ENCODE data around the gene YIF1B.

Gene YIF1B

GRCh38 chr19:38319421-38320258, 3.9 kb upstream of the YIF1B start, which contains the start of gene KCNK6:
Gene KCNK6 (plus strand): TSS chr19:38319845. CDS start chr19:38319951, 106 bp downstream.
- DNase-seq (ENCODE audit: low read depth): peak; percentile 23
- TF ChIP-seq, protein P1, sequence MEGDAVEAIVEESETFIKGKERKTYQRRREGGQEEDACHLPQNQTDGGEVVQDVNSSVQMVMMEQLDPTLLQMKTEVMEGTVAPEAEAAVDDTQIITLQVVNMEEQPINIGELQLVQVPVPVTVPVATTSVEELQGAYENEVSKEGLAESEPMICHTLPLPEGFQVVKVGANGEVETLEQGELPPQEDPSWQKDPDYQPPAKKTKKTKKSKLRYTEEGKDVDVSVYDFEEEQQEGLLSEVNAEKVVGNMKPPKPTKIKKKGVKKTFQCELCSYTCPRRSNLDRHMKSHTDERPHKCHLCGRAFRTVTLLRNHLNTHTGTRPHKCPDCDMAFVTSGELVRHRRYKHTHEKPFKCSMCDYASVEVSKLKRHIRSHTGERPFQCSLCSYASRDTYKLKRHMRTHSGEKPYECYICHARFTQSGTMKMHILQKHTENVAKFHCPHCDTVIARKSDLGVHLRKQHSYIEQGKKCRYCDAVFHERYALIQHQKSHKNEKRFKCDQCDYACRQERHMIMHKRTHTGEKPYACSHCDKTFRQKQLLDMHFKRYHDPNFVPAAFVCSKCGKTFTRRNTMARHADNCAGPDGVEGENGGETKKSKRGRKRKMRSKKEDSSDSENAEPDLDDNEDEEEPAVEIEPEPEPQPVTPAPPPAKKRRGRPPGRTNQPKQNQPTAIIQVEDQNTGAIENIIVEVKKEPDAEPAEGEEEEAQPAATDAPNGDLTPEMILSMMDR (IDR thresholded peaks at IDR 0.05; ENCODE audit: low read length, missing control alignments): no peak
- H3K4me3 ChIP-seq (replicated peaks; ENCODE audit: low read depth, low read length): peak within 1 kb of the TSS; percentile 61

DNA sequence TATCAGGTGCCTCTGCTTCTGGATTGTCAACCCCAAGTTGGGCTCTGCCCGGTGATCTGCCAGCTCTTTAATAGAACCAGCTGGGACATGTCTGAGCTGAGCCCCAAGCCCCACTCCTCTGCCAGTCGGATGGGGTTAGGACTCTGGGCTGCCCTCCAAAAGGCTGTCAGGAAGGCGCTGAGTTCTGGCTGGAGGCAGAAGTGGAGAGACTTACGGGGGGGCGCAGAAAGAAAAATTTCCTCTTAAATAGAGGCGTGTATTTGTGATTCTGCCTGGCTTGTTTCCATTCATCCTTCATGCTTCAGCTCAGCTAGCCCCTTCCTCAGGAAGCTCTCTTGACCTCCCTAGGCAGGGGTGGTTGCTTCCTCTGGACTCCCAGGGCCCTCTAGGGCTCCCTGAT, 2.9 kb upstream of the YIF1B start:
- TF ChIP-seq, protein P1 (IDR thresholded peaks at IDR 0.05; ENCODE audit: low read length, missing control alignments): no peak
- DNase-seq (ENCODE audit: low read depth): peak; percentile 29
- H3K4me3 ChIP-seq (replicated peaks; ENCODE audit: low read depth, low read length): no peak overlapping the region

DNA sequence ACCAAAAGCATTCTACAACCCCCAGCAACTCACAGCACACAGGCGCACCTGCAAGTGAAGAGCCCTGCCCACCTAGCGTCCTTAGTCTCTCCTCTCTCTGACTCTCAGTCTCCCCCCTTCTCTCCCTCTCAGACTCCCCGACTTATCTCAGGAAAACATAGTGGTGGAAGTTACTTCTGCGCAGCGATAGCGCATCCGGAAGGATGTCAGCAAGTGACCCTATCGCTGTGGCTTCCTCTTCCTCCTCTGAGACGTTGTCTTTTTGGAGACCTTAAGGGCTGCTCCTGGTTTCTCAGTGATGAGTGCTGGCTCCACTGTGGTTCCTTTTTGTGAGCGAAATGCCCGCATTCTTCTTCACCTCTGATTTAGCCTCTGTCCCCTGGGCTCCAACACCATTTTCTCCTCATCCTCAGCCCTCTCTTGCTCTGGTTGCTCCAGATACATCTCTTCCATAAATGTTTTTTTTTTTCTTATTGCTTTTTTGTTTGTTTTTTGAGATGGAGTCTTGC, 1.4 kb upstream of the YIF1B start:
- TF ChIP-seq, protein P1 (IDR thresholded peaks at IDR 0.05; ENCODE audit: low read length, missing control alignments): no peak
- H3K4me3 ChIP-seq (replicated peaks; ENCODE audit: low read depth, low read length): no peak overlapping the region
- DNase-seq (ENCODE audit: low read depth): no peak

DNA sequence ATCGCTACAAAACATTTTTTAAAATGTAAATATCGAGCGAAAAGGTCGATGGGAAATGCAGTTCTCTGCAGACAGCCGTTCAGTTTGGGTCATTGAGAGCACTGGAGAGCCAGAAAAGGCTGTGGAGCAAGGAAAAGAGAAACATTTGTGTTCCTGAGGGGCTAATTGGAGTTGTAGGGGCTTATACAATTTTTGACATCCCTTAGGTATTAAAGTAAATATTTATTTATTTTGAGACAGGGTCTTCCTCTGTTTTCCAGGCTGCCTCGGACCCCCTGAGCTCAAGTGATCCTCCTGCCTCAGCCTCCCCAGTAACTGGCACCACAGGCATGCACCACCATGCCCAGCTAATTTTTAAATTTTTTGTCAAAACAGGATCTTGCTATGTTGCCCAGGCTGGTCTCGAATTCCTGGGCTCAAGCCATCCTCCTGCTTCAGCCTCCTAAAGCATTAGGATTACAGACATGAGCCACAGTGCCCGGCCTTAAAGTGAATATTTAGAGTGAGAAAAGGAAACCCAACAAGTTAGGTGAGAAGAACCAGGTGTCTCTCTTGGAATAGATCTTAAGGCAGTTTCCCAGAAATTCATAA, 825 bp upstream of the YIF1B start:
- TF ChIP-seq, protein P1 (IDR thresholded peaks at IDR 0.05; ENCODE audit: low read length, missing control alignments): no peak
- DNase-seq (ENCODE audit: low read depth): no peak
- peak overlapping the region; percentile 40 for H3K4me3 ChIP-seq (replicated peaks; ENCODE audit: low read depth, low read length)

DNA sequence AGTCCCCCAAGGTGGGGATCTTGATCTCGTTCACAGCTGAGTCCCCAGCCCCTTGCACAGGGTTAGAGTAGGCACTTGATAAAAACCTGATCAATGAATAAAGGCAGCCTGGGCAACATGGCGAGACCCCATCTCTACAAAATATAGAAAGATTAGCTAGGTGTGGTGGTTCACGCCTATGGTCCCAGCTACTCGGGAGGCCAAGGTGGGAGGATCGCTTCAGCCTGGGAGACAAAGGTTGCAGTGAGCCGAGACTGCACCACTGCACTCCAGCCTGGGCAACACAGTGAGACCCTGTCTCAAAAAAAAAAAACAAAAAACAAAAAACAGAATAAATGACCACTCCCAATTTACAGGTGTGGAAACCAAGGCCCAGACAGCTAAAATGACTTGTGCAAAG, 4.8 kb downstream of the YIF1B start:
- H3K4me3 ChIP-seq (replicated peaks; ENCODE audit: low read depth, low read length): no peak overlapping the region
- DNase-seq (ENCODE audit: low read depth): no peak
- TF ChIP-seq, protein P1 (IDR thresholded peaks at IDR 0.05; ENCODE audit: low read length, missing control alignments): no peak

- TF ChIP-seq, protein P1 (IDR thresholded peaks at IDR 0.05; ENCODE audit: low read length, missing control alignments): no peak
- no peak overlapping the region for H3K4me3 ChIP-seq (replicated peaks; ENCODE audit: low read depth, low read length)
- DNase-seq (ENCODE audit: low read depth): no peak
Measured at GRCh38 chr19:38310279-38310670, 5.5 kb downstream of the YIF1B start.

Measured in fibroblast of pulmonary artery (primary cell).